Measurements from ENCODE around the gene TULP4.

DNA sequence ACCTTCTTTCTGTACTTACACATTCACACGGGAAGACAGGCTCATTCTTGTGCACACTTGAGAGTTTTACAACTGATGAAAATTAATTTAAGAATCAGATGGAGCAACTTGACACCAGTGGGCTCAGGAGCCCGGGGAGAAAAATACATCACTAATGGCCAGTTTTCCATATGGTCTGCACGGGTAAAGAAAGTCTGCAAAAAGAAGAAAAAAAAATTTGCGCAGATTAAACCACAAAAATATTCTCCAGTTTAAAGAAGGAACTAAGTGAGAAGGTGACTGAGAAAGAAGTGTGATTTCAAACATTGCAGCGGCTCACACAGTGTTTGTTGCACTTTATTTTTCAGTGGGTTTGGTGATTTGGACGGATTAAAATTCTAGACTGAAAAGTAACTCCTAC is at the start of gene TULP4:
- TF ChIP-seq, protein P1, sequence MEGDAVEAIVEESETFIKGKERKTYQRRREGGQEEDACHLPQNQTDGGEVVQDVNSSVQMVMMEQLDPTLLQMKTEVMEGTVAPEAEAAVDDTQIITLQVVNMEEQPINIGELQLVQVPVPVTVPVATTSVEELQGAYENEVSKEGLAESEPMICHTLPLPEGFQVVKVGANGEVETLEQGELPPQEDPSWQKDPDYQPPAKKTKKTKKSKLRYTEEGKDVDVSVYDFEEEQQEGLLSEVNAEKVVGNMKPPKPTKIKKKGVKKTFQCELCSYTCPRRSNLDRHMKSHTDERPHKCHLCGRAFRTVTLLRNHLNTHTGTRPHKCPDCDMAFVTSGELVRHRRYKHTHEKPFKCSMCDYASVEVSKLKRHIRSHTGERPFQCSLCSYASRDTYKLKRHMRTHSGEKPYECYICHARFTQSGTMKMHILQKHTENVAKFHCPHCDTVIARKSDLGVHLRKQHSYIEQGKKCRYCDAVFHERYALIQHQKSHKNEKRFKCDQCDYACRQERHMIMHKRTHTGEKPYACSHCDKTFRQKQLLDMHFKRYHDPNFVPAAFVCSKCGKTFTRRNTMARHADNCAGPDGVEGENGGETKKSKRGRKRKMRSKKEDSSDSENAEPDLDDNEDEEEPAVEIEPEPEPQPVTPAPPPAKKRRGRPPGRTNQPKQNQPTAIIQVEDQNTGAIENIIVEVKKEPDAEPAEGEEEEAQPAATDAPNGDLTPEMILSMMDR (conservative IDR thresholded peaks at IDR 0.05 in 1 of 2, IDR thresholded peaks at IDR 0.05 in 1 of 2; ENCODE audit: low read depth in 1 of 2, low read length in 2 of 2) = no peak
- no peak for TF ChIP-seq EZH2 (IDR thresholded peaks at IDR 0.05; ENCODE audit: low read length, missing control alignments)

Measured in fibroblast of lung (primary cell).